ENCODE measurements around the gene LGALS1.

Gene LGALS1

GRCh38 chr22:37676736-37677492 is 1.5 kb downstream of the LGALS1 start:
- no peak overlapping the region for H3K27ac ChIP-seq
- TF ChIP-seq CTCF (conservative IDR thresholded peaks at IDR 0.05) (no peak), ZFX (IDR thresholded peaks at IDR 0.05) (no peak)

DNA sequence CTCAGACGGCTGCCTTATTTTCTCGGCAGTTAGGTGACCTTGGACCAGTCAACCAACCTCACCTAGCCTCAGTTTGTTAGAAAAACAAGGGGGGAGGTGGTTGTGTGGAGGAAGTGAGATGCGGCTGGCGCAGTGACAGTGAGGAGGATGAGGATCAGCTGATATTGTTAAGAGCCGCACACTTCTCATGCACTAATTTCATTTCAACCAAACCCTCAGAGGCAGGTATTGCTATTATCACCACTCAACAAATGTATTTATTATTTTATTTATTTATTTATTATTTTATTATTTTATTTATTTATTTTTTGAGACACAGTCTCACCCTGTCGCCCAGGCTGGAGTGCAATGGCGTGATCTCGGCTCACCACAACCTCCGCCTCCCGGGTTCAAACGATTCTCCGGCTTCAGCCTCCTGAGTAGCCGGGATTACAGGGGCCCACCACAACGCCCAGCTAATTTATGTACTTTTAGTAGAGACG is 2.1 kb downstream of the LGALS1 start:
- no peak overlapping the region for H3K27ac ChIP-seq
- TF ChIP-seq CTCF (conservative IDR thresholded peaks at IDR 0.05) (no peak), ZFX (IDR thresholded peaks at IDR 0.05) (no peak)

DNA sequence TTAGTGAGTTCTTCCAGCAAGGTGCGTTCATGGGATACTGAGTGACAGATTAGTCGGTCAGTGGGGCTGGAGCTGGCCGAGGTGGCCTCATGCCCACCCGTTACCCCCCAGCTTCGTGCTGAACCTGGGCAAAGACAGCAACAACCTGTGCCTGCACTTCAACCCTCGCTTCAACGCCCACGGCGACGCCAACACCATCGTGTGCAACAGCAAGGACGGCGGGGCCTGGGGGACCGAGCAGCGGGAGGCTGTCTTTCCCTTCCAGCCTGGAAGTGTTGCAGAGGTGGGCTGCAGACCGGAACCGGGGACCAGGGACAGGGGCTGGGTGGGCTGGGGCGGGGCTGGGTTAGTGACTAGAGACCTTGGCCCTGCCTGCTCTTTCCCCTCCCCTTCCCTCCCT is 2.9 kb downstream of the LGALS1 start:
- TF ChIP-seq ZFX (IDR thresholded peaks at IDR 0.05) (no peak), CTCF (conservative IDR thresholded peaks at IDR 0.05) (no peak)
- no peak overlapping the region for H3K27ac ChIP-seq

GRCh38 chr22:37679670-37680069 is 4.2 kb downstream of the LGALS1 start:
- TF ChIP-seq CTCF (conservative IDR thresholded peaks at IDR 0.05) (no peak), ZFX (IDR thresholded peaks at IDR 0.05) (no peak)

GRCh38 chr22:37680191-37680851 is 4.9 kb downstream of the LGALS1 start:
- H3K27ac ChIP-seq = no peak overlapping the region

More at GRCh38 chr22:37679670-37680069, 4.2 kb downstream of the LGALS1 start:
- no peak overlapping the region for H3K27ac ChIP-seq

DNA sequence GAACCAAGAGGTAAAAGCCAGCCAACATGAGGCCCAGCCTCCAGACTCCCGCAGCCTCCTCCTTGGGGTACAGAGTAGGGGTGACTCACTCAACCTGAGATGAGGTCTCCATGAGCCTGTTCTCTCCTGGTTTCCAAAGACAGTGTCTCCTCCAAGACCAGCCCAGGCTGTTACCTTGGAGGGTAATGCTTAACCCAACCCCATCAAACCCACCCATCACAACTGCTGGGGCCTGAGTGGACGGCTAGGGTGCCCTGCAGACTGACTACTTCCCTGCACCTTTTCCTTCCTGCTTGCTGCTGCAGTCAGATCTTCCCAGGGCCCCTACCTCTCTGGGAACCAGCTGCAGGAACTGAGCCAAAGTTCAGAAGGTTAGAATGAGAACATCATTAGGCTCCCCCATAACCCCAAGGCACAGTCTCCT is 5.6 kb downstream of the LGALS1 start:
- TF ChIP-seq ZFX (IDR thresholded peaks at IDR 0.05) (no peak), CTCF (conservative IDR thresholded peaks at IDR 0.05) (no peak)
- H3K27ac ChIP-seq = no peak overlapping the region

More at GRCh38 chr22:37680191-37680851, 4.9 kb downstream of the LGALS1 start:
- TF ChIP-seq ZFX (IDR thresholded peaks at IDR 0.05) = no peak
- no peak for TF ChIP-seq CTCF (conservative IDR thresholded peaks at IDR 0.05)

DNA sequence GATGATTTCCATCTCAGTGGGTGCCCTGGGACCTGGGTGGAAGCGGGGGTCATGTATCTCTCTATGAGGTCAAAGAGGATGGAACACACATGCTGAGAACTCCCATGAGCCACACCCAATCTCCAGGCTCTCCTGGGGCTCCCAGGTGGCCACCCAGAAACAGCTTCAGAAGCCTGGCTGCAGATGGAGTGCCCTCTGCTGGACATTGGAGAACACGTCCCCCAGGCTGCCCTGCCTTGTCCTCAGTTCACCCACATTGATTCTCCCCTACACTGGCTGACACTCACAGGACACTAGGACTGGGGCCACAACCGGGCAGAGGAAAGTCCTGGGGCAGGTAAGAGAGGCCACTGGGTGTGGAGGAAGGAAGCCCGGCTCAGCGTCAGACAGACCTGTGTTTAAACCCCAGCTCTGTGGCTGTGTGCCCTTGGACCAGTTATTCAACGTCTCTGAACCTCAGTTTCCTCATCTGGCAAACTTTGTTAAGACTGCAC is 6.2 kb downstream of the LGALS1 start:
- TF ChIP-seq ZFX (IDR thresholded peaks at IDR 0.05) (no peak), CTCF (conservative IDR thresholded peaks at IDR 0.05) (peak; percentile 92)
- no peak overlapping the region for H3K27ac ChIP-seq

Data from C4-2B (cell line).